ENCODE data around the gene NTRK1.

The NTRK1 gene

GRCh38 chr1:156885314-156885713, 24.6 kb downstream of the NTRK1 start (continued):
- TF ChIP-seq PRDM2 (tag by site-specific recombination; IDR thresholded peaks at IDR 0.05; ENCODE audit: borderline replicate concordance) (no peak), ZNF670 (tag by site-specific recombination; IDR thresholded peaks at IDR 0.05; ENCODE audit: low read depth) (no peak)

GRCh38 chr1:156885880-156886355, 25.3 kb downstream of the NTRK1 start:
- Histone ChIP-seq H3K4me1 (ENCODE audit: control insufficient read depth, insufficient read depth, low read length) (no peaks in the 10 kb centered on the region), H3K36me3 (ENCODE audit: control insufficient read depth in 2 of 2, insufficient read depth in 1 of 2, low read length in 2 of 2) (no peaks in the 10 kb centered on the region), H3K4me3 (ENCODE audit: low read depth, low read length) (no peak overlapping the region), H3K9me3 (ENCODE audit: control insufficient read depth, insufficient read depth, low read depth, low read length) (no peaks in the 10 kb centered on the region), H3K27ac (ENCODE audit: extremely low read depth, low read depth, low read length) (no peak overlapping the region)
- TF ChIP-seq EGR2 (tag by site-specific recombination; IDR thresholded peaks at IDR 0.05; ENCODE audit: low read depth), result peak; percentile 72
- no peak for TF ChIP-seq KLF1 (tag by site-specific recombination; IDR thresholded peaks at IDR 0.05)
- peak; percentile 71 for TF ChIP-seq ZFHX2 (tag by site-specific recombination; conservative IDR thresholded peaks at IDR 0.05)
- TF ChIP-seq MEIS1 (CRISPR knock-in tag; IDR thresholded peaks at IDR 0.05; ENCODE audit: borderline replicate concordance), result no peak
- ChIA-PET POLR2A (no interaction called here), CTCF (interaction anchor here (0.5 to 10.2 kb wide), 10 partner anchors 24 to 284 kb away, joined by 3 to 136 read pairs (median 4); partner anchors contain the start of genes GPATCH4, INSRR and NTRK1)

- POLR2A ChIA-PET, result interaction anchor here (0.9 to 1.4 kb wide), 2 partner anchors 27 to 45 kb away, joined by 5 to 8 read pairs; partner anchors contain the start of gene NTRK1
- no peak overlapping the region for H3K4me3 ChIP-seq (ENCODE audit: low read depth, low read length)
- H3K36me3 ChIP-seq (ENCODE audit: control insufficient read depth in 2 of 2, insufficient read depth in 1 of 2, low read length in 2 of 2), result no peaks in the 10 kb centered on the region
- CTCF ChIA-PET, result interaction anchor here (0.5 to 10.2 kb wide), 9 partner anchors 26 to 200 kb away, joined by 3 to 136 read pairs (median 11); partner anchors contain the start of genes INSRR and NTRK1
- H3K4me1 ChIP-seq (ENCODE audit: control insufficient read depth, insufficient read depth, low read length), result no peaks in the 10 kb centered on the region
- H3K9me3 ChIP-seq (ENCODE audit: control insufficient read depth, insufficient read depth, low read depth, low read length), result no peaks in the 10 kb centered on the region
- H3K27ac ChIP-seq (ENCODE audit: extremely low read depth, low read depth, low read length), result no peak overlapping the region
- TF ChIP-seq BCL11B (tag by site-specific recombination; IDR thresholded peaks at IDR 0.05; ENCODE audit: low read depth), result no peak
- no peak for TF ChIP-seq ZNF10 (tag by site-specific recombination; IDR thresholded peaks at IDR 0.05)
- TF ChIP-seq ZNF324 (tag by site-specific recombination; IDR thresholded peaks at IDR 0.05), result no peak
- TF ChIP-seq ZBTB17 (tag by site-specific recombination; IDR thresholded peaks at IDR 0.05), result no peak
- TF ChIP-seq ZSCAN5A (tag by site-specific recombination; IDR thresholded peaks at IDR 0.05), result no peak
- TF ChIP-seq ZEB2 (tag by site-specific recombination; IDR thresholded peaks at IDR 0.05), result no peak
- no peak for TF ChIP-seq OVOL3 (tag by site-specific recombination; IDR thresholded peaks at IDR 0.05)
- no peak for TF ChIP-seq ZNF23 (tag by site-specific recombination; IDR thresholded peaks at IDR 0.05; ENCODE audit: borderline replicate concordance)
- TF ChIP-seq ZNF785 (tag by site-specific recombination; IDR thresholded peaks at IDR 0.05), result no peak
- TF ChIP-seq GLIS1 (tag by site-specific recombination; IDR thresholded peaks at IDR 0.05), result peak; percentile 77
- TF ChIP-seq PRDM1 (tag by site-specific recombination; IDR thresholded peaks at IDR 0.05), result peak; percentile 86
- no peak for TF ChIP-seq REST (tag by site-specific recombination; IDR thresholded peaks at IDR 0.05)
- TF ChIP-seq ZNF629 (tag by site-specific recombination; IDR thresholded peaks at IDR 0.05), result no peak
- TF ChIP-seq SETDB1 (IDR thresholded peaks at IDR 0.05; ENCODE audit: insufficient read length, low read length), result no peak
- no peak for TF ChIP-seq ZNF843 (tag by site-specific recombination; IDR thresholded peaks at IDR 0.05)
- TF ChIP-seq ZNF514 (tag by site-specific recombination; IDR thresholded peaks at IDR 0.05), result no peak
- no peak for TF ChIP-seq ZNF221 (tag by site-specific recombination; IDR thresholded peaks at IDR 0.05; ENCODE audit: borderline replicate concordance)
Measured at GRCh38 chr1:156886583-156887281, 26.1 kb downstream of the NTRK1 start.

Measured in HEK293 (cell line).